CD14-positive monocyte (primary cell): ENCODE data around the gene TBC1D5. TPM values are rescaled to one million over a fixed set of nuclear protein-coding genes. Genes with fewer than 3 reads are reported as not detected.

Source experiments
- DNase-seq, 3 donors: peaks; one replicate each; pipeline ENCODE4 v3.0.0-alpha.2; 2011 to 2022
- H2AFZ ChIP-seq: 2 replicates; pipeline ENCODE4 v1.6.0; 2012; ENCODE audit warnings: mild to moderate bottlenecking, low read depth, low read length, inconsistent platforms; ENCODE audit not compliant: insufficient read depth, poor library complexity, severe bottlenecking
- H3K27ac ChIP-seq, 2 donors: 1 replicate in 1 of 2; 2 replicates in 1 of 2; pipeline ENCODE4 v1.5.1; 2012 to 2013; ENCODE audit warnings: low read length in 2 of 2, control low read depth in 1 of 2, inconsistent platforms in 1 of 2, low read depth in 1 of 2, mild to moderate bottlenecking in 1 of 2
- H3K27me3 ChIP-seq, 2 donors: one replicate each; pipeline versions ENCODE4 v1.6.0 to v1.6.1; 2011 to 2013; ENCODE audit warnings: low read length in 2 of 2; ENCODE audit not compliant: control insufficient read depth in 2 of 2, insufficient read depth in 2 of 2
- H3K36me3 ChIP-seq, 2 donors: replicated peaks in 1 of 2; 1 replicate in 1 of 2; 2 replicates in 1 of 2; pipeline versions ENCODE4 v1.5.1 to v1.6.1; 2012 to 2013; ENCODE audit warnings: low read length in 2 of 2, control low read depth in 1 of 2, inconsistent platforms in 1 of 2, mild to moderate bottlenecking in 1 of 2; ENCODE audit not compliant: insufficient read depth in 2 of 2, control insufficient read depth in 1 of 2
- H3K4me1 ChIP-seq, 2 donors: 1 replicate in 1 of 2; 2 replicates in 1 of 2; pipeline versions ENCODE4 v1.5.1 to v1.6.1; 2012 to 2013; ENCODE audit warnings: low read length in 2 of 2, control low read depth in 1 of 2, inconsistent platforms in 1 of 2, mild to moderate bottlenecking in 1 of 2, moderate library complexity in 1 of 2; ENCODE audit not compliant: insufficient read depth in 2 of 2, control insufficient read depth in 1 of 2
- H3K4me2 ChIP-seq: replicated peaks from 2 replicates; pipeline ENCODE3; 2012; ENCODE audit warnings: low read length, moderate library complexity, mild to moderate bottlenecking; ENCODE audit not compliant: poor library complexity, severe bottlenecking; ENCODE audit errors: extremely low read depth
- H3K4me3 ChIP-seq, 3 experiments: fragments of 200-600 bp in 1 of 3; sonication (generic) in 1 of 3; replicated peaks in 1 of 3; 1 replicate in 2 of 3; 2 replicates in 1 of 3; pipeline ENCODE4 v1.5.1; 2011 to 2013; ENCODE audit warnings: low read length in 3 of 3, mild to moderate bottlenecking in 3 of 3, control low read depth in 2 of 3, low read depth in 2 of 3, inconsistent platforms in 1 of 3, moderate library complexity in 1 of 3
- H3K79me2 ChIP-seq: 2 replicates; pipeline ENCODE4 v1.6.0; 2012; ENCODE audit warnings: mild to moderate bottlenecking, control low read depth, inconsistent platforms, low read length, moderate library complexity; ENCODE audit not compliant: insufficient read depth
- H3K9ac ChIP-seq: 2 replicates; pipeline ENCODE4 v1.6.0; 2017; ENCODE audit warnings: low read length, mild to moderate bottlenecking; ENCODE audit not compliant: insufficient read depth, poor library complexity, severe bottlenecking
- H3K9me3 ChIP-seq, 2 donors: replicated peaks in 1 of 2; 1 replicate in 1 of 2; 2 replicates in 1 of 2; pipeline versions ENCODE4 v1.5.1 to v1.6.1; 2012 to 2013; ENCODE audit warnings: low read length in 2 of 2, control low read depth in 1 of 2; ENCODE audit not compliant: control insufficient read depth in 1 of 2, insufficient read depth in 1 of 2
- H4K20me1 ChIP-seq: 2 replicates; pipeline ENCODE4 v1.6.0; 2012; ENCODE audit warnings: mild to moderate bottlenecking, low read length, control low read depth, moderate library complexity; ENCODE audit not compliant: insufficient read depth
- H3K27ac Mint-ChIP-seq, 7 donors: one replicate each; pipeline ENCODE4 v1.8.0; 2020; ENCODE audit warnings: mild to moderate bottlenecking in 7 of 7, mixed read lengths in 7 of 7, moderate library complexity in 6 of 7, inconsistent platforms in 2 of 7
- H3K27me3 Mint-ChIP-seq, 3 donors: one replicate each; pipeline ENCODE4 v1.8.0; 2021 to 2022; ENCODE audit warnings: low read depth in 3 of 3, mild to moderate bottlenecking in 3 of 3, mixed read lengths in 3 of 3, moderate library complexity in 3 of 3, inconsistent platforms in 1 of 3
- H3K36me3 Mint-ChIP-seq, 2 donors: one replicate each; pipeline ENCODE4 v1.8.0; 2020; ENCODE audit warnings: mixed read lengths in 2 of 2, inconsistent platforms in 1 of 2, mild to moderate bottlenecking in 1 of 2
- H3K4me1 Mint-ChIP-seq: one replicate; pipeline ENCODE4 v1.8.0; 2020; ENCODE audit warnings: mild to moderate bottlenecking, mixed read lengths
- H3K4me3 Mint-ChIP-seq, 2 donors: one replicate each; pipeline ENCODE4 v1.8.0; 2020; ENCODE audit warnings: mild to moderate bottlenecking in 2 of 2, mixed read lengths in 2 of 2, moderate library complexity in 1 of 2
- H3K9me3 Mint-ChIP-seq, 7 donors: one replicate each; pipeline ENCODE4 v1.8.0; 2020 to 2022; ENCODE audit warnings: mixed read lengths in 7 of 7, mild to moderate bottlenecking in 6 of 7, moderate library complexity in 6 of 7, inconsistent platforms in 2 of 7
- CTCF ChIP-seq: fragments of 200-600 bp; IDR thresholded peaks from one replicate; pipeline ENCODE4 v1.8.0; 2022; ENCODE audit warnings: antibody characterized with exemption, mild to moderate bottlenecking
- WGBS: methylation state at CpG from one replicate; pipeline ENCODE4 v1.1.5; 2013; ENCODE audit warnings: missing lambda C conversion rate; ENCODE audit not compliant: insufficient coverage; 5-methylcytosine and 5-hydroxymethylcytosine counted together
- intact Hi-C, 2 donors: fragments of 100-400 bp; cut with micrococcal nuclease; formaldehyde crosslinking; loops; one replicate each; pipeline versions ENCODE4 v1.15.0 to v1.15.1; 2023
- polyA plus RNA-seq, 3 donors: library from polyadenylated mRNA; depleted of rRNA in 1 of 3; unstranded in 2 of 3; stranded (reverse) in 1 of 3; fragments of 300-500 nt in 2 of 3; fragments of >200 nt in 1 of 3; fragmentation: Illumina TruSeq in 2 of 3; gene quantifications; 1 replicate in 2 of 3; 2 replicates in 1 of 3; pipeline ENCODE4 v1.2.3, GENCODE V29; 2012 to 2021

The TBC1D5 gene
- polyA plus RNA-seq, 3 donors = 17.6 to 35.3 (median 21.0) TPM

DNA sequence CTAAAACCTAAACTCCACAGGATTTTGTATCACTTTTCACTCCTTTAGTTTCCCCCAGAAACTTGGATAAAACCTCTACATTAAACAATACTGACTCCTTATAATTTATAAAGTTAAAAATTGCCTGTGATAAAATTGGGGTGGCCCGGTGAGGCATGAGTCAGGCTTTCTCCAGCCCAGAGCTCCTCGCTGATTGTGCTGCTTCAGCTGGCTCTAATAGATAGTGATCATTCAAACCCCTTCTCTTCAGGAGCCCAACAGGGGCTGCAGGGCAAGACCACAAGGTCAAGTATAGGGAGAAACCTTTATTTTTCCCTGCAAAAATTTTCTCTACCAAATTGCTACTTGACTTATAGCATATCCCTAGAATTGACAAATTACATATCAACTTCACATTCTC is 549.4 kb downstream of the TBC1D5 start:
- WGBS = no CpG with 5 or more reads among the region's 2 CpGs
- no peaks in the 10 kb centered on the region for H3K79me2 ChIP-seq
- no peak overlapping the region for H3K4me3 ChIP-seq
- TF ChIP-seq CTCF = no peak
- H3K27ac ChIP-seq = no peak overlapping the region
- H3K9me3 ChIP-seq = no peaks in the 10 kb centered on the region
- no peak overlapping the region for H3K27ac Mint-ChIP-seq
- no peak overlapping the region for H3K4me3 Mint-ChIP-seq
- no peaks in the 10 kb centered on the region for H3K27me3 Mint-ChIP-seq
- H3K4me2 ChIP-seq = no peak overlapping the region
- peaks cover 28% of the 10 kb centered on the region for H3K4me1 Mint-ChIP-seq
- H3K4me1 ChIP-seq = peaks cover 23 to 30% of the 10 kb centered on the region in 2 donors
- no peaks in the 10 kb centered on the region for H3K9me3 Mint-ChIP-seq
- H3K27me3 ChIP-seq = no peaks in the 10 kb centered on the region
- no peak overlapping the region for H2AFZ ChIP-seq
- DNase-seq = no peak
- no peak overlapping the region for H3K9ac ChIP-seq
- intact Hi-C loops = no loop called here
- no peaks in the 10 kb centered on the region for H3K36me3 ChIP-seq
- no peaks in the 10 kb centered on the region for H4K20me1 ChIP-seq
- H3K36me3 Mint-ChIP-seq = peaks cover 5 to 7% of the 10 kb centered on the region in 2 donors

DNA sequence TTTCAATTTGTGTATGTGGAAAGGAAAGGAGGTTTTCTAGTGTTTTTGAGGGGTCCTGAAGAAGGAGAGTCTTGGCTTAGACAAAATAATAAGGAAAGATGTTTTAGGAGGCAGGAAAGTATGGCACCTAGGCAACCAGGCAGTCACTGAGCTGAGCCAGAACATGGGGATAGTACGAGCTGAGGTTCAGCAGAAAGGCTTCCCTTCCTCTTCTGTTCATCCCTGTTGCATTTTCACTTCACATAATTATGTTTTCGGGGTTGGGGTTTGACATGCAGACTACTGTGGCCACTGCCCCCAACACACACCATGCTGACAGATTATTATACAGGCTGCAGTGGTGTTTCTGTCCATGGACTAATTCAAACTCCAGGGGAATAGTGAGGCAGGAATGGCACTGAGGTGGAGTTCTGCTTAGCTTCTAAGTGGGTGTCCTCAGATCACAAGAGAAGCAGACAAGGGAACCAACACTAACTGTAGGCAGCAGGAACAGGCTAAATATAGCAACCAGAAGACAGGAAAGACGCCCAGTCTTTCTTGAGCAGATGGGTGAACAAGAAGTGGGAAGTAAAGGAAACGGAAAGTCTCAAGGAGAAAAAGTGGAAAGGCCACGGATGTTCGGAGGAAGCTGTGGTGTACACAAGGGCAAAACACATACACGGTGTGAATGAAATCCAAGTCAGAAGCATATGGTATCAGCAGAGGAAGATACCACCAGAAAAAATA is 551.9 kb downstream of the TBC1D5 start:
- Histone ChIP-seq H3K36me3 (no peaks in the 10 kb centered on the region), H2AFZ (no peak overlapping the region), H3K9me3 (no peaks in the 10 kb centered on the region), H3K4me1 (peaks cover 16 to 23% of the 10 kb centered on the region in 2 donors), H3K9ac (peak overlapping the region; percentile 20), H4K20me1 (no peaks in the 10 kb centered on the region), H3K4me2 (peak overlapping the region; percentile 27), H3K4me3 (peak overlapping the region in 1 of 3 experiments; percentile 33), H3K27ac (peak overlapping the region in 1 of 2 donors; percentile 65), H3K79me2 (no peaks in the 10 kb centered on the region), H3K27me3 (no peaks in the 10 kb centered on the region)
- Mint-ChIP-seq H3K27ac (peak overlapping the region in 6 of 7 donors; percentile 27 to 68 (median 50)), H3K4me1 (peaks cover 19% of the 10 kb centered on the region), H3K27me3 (no peaks in the 10 kb centered on the region), H3K4me3 (peak overlapping the region in 1 of 2 donors; percentile 68), H3K9me3 (no peaks in the 10 kb centered on the region), H3K36me3 (peaks cover 8 to 9% of the 10 kb centered on the region in 2 donors)
- WGBS = 0% methylated on average over 5 of the region's 7 CpGs
- peak in 1 of 3 donors; percentile 5 for DNase-seq
- intact Hi-C loops = no loop called here
- no peak for TF ChIP-seq CTCF
